HG03558 (cell line): Measurements from ENCODE around the gene MCC.
"Not testable (repeated sequence)": the region's sequence is repeated elsewhere in the genome, so short reads cannot be mapped to it uniquely, and the experiment has no call there.

ENCODE experiments used
- ATAC-seq: cut with Tn5 transposase; IDR thresholded peaks from one replicate; pipeline ENCODE4 v1.9.1; 2021; ENCODE audit warnings: moderate number of reproducible peaks; ENCODE audit not compliant: unreplicated experiment; ENCODE audit errors: extremely low read depth

MCC gene

GRCh38 chr5:113103330-113103729, 384.9 kb downstream of the MCC start:
- ATAC-seq, result no peak

GRCh38 chr5:113102121-113102531, 386.1 kb downstream of the MCC start:
- ATAC-seq, result no peak

GRCh38 chr5:113100981-113101380, 387.3 kb downstream of the MCC start:
- no peak for ATAC-seq

GRCh38 chr5:113099822-113100221, 388.4 kb downstream of the MCC start:
- ATAC-seq, result no peak

GRCh38 chr5:113098378-113098777, 389.9 kb downstream of the MCC start:
- ATAC-seq, result no peak

- no peak for ATAC-seq
Observed at GRCh38 chr5:113095831-113096230, 392.4 kb downstream of the MCC start.

GRCh38 chr5:113093558-113093957, 394.7 kb downstream of the MCC start:
- no peak for ATAC-seq

GRCh38 chr5:113092683-113093082, 395.6 kb downstream of the MCC start:
- ATAC-seq, result no peak

GRCh38 chr5:113091622-113092021, 396.6 kb downstream of the MCC start:
- ATAC-seq, result no peak

- ATAC-seq, result no peak
Observed at GRCh38 chr5:113090336-113091106, 397.7 kb downstream of the MCC start.

- no peak for ATAC-seq
Observed at GRCh38 chr5:113089653-113090335, 398.5 kb downstream of the MCC start.

- no peak for ATAC-seq
Observed at GRCh38 chr5:113087976-113088514, 400.2 kb downstream of the MCC start.

- ATAC-seq, result no peak
Observed at GRCh38 chr5:113085880-113086409, 402.3 kb downstream of the MCC start.

- no peak for ATAC-seq
Observed at GRCh38 chr5:113085084-113085414, 403.2 kb downstream of the MCC start.

- no peak for ATAC-seq
Observed at GRCh38 chr5:113084402-113085083, 403.7 kb downstream of the MCC start.

GRCh38 chr5:113083481-113083880, 404.8 kb downstream of the MCC start:
- ATAC-seq, result no peak

GRCh38 chr5:113082547-113082905, 405.7 kb downstream of the MCC start:
- ATAC-seq, result no peak

GRCh38 chr5:113081881-113082546, 406.2 kb downstream of the MCC start:
- ATAC-seq, result no peak

GRCh38 chr5:113081091-113081839, 407.0 kb downstream of the MCC start:
- no peak for ATAC-seq

- ATAC-seq, result not testable (repeated sequence)
Observed at GRCh38 chr5:113076649-113077048, 411.6 kb downstream of the MCC start.
